ENCODE measurements around the gene LYZL1. TPM values are rescaled to one million over a fixed set of nuclear protein-coding genes. Genes with fewer than 3 reads are reported as not detected.
"Not testable (repeated sequence)": the region's sequence is repeated elsewhere in the genome, so short reads cannot be mapped to it uniquely, and the experiment has no call there.

Gene LYZL1
- total RNA-seq, 2 experiments from 2014 or later, result not detected

GRCh38 chr10:29346296-29347001 is 57.6 kb downstream of the LYZL1 start:
- no peaks in the 10 kb centered on the region for H3K36me3 Mint-ChIP-seq (ENCODE audit: low read depth)
- no peak for DNase-seq
- H3K4me1 Mint-ChIP-seq (ENCODE audit: low read depth), result no peaks in the 10 kb centered on the region
- H3K4me3 Mint-ChIP-seq, result no peak overlapping the region
- no peak overlapping the region for H3K27ac Mint-ChIP-seq
- intact Hi-C loops (cut with micrococcal nuclease), result no loop called here
- CTCF ChIA-PET, result no interaction called here
- H3K27me3 Mint-ChIP-seq (ENCODE audit: low read depth), result peaks cover 25% of the 10 kb centered on the region
- peaks cover 4% of the 10 kb centered on the region for H3K9me3 Mint-ChIP-seq

DNA sequence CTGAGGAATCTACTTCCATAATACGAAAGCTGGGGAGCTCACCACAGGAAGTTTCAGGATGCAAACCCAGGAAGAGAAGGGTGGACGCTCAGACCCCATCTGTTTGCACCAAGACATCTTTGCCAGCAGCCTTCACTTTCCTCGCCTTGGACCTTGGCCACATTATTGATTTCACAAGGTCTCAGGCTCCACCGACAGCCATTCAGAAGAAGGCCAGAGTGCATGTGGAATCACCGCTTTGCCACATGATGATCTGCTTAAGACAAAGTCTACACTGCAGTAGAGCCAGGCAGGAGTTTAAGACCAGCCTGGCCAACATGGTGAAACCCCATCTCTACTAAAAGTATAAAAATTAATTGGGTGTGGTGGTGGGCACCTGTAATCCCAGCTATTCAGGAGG is 60.0 kb downstream of the LYZL1 start:
- no peaks in the 10 kb centered on the region for H3K4me1 Mint-ChIP-seq (ENCODE audit: low read depth)
- H3K36me3 Mint-ChIP-seq (ENCODE audit: low read depth), result no peaks in the 10 kb centered on the region
- DNase-seq, result no peak
- peaks cover 18% of the 10 kb centered on the region for H3K27me3 Mint-ChIP-seq (ENCODE audit: low read depth)
- H3K4me3 Mint-ChIP-seq, result no peak overlapping the region
- CTCF ChIA-PET, result no interaction called here
- H3K9me3 Mint-ChIP-seq, result no peaks in the 10 kb centered on the region
- H3K27ac Mint-ChIP-seq, result no peak overlapping the region
- intact Hi-C loops (cut with micrococcal nuclease), result no loop called here

GRCh38 chr10:29353305-29353704 is 64.4 kb downstream of the LYZL1 start:
- no peak for DNase-seq
- no peak overlapping the region for H3K27ac Mint-ChIP-seq
- CTCF ChIA-PET, result interaction anchor here (0.6 kb wide), 1 partner anchor 39 kb away, joined by 4 read pairs; no protein-coding TSS in a partner anchor
- no peaks in the 10 kb centered on the region for H3K9me3 Mint-ChIP-seq
- peaks cover 5% of the 10 kb centered on the region for H3K27me3 Mint-ChIP-seq (ENCODE audit: low read depth)
- no peak overlapping the region for H3K4me3 Mint-ChIP-seq
- H3K4me1 Mint-ChIP-seq (ENCODE audit: low read depth), result no peaks in the 10 kb centered on the region
- H3K36me3 Mint-ChIP-seq (ENCODE audit: low read depth), result no peaks in the 10 kb centered on the region
- intact Hi-C loops (cut with micrococcal nuclease), result no loop called here

DNA sequence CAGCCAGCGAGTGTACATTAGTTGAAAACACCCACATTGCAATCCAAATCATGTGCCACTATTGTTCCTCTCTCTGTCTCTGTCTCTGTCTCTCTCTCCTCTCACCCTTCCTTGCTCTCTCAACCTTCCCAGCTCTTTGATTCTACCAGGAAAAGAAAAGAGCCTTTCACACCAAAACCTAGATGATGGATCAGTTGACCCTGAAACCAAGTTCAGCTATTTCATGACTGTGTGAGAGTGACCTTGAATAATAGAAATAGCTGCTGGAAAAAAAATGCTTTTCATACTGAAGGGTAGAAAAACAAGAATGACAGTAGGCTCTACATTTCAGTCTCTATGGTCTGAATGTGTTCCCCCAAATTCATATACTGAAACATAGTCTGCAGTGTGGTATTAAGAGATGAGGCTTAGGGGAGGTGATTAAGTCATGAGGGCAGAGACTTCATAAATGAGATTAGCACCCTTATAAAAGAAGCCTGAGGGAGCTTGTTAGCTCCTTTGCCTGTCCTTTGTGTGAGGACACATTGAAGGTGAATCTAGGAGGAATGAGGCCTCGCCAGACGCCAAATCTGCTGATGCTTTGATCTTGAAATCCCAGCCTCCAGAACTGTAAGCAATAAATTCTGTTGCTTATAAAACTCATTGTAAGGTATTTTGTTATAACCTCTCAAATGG is 65.2 kb downstream of the LYZL1 start:
- H3K4me1 Mint-ChIP-seq (ENCODE audit: low read depth), result no peaks in the 10 kb centered on the region
- no peak overlapping the region for H3K4me3 Mint-ChIP-seq
- H3K9me3 Mint-ChIP-seq, result no peaks in the 10 kb centered on the region
- intact Hi-C loops (cut with micrococcal nuclease), result no loop called here
- peaks cover 5% of the 10 kb centered on the region for H3K27me3 Mint-ChIP-seq (ENCODE audit: low read depth)
- no peak for DNase-seq
- CTCF ChIA-PET, result interaction anchor here (0.6 kb wide), 1 partner anchor 38 kb away, joined by 4 read pairs; no protein-coding TSS in a partner anchor
- no peaks in the 10 kb centered on the region for H3K36me3 Mint-ChIP-seq (ENCODE audit: low read depth)
- H3K27ac Mint-ChIP-seq, result no peak overlapping the region

- CTCF ChIA-PET, result interaction anchor here (0.6 to 1.3 kb wide), 3 partner anchors 10 to 689 kb away, joined by 3 to 5 read pairs (median 4); no protein-coding TSS in a partner anchor
- Mint-ChIP-seq H3K27ac (no peak overlapping the region), H3K4me1 (ENCODE audit: low read depth) (no peaks in the 10 kb centered on the region), H3K27me3 (ENCODE audit: low read depth) (peaks cover 2% of the 10 kb centered on the region), H3K9me3 (no peaks in the 10 kb centered on the region), H3K4me3 (no peak overlapping the region), H3K36me3 (ENCODE audit: low read depth) (no peaks in the 10 kb centered on the region)
- intact Hi-C loops (cut with micrococcal nuclease), result no loop called here
- DNase-seq, result no peak
Measured at GRCh38 chr10:29355411-29355991, 66.6 kb downstream of the LYZL1 start.

DNA sequence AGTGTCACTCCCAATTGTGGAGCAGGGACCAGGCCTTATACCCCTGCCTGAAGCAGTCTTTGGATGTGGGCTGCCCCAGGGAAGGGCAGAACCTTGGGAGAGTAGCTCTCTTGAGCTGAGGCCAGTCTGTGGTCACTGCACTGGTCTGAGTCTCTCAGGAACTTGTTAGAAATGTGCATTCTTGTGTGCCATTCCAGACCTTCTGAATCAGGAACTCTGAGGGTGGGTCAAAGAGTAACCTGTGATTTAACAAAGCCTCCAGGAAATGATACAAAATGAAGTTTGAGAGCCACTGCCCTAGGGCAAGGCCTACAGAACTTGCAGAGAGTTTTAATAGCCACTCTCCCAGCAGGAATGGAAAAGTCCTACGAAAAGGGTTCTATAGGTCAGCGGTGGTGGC is 68.1 kb downstream of the LYZL1 start:
- H3K27me3 Mint-ChIP-seq (ENCODE audit: low read depth), result peaks cover under 1% of the 10 kb centered on the region
- H3K27ac Mint-ChIP-seq, result no peak overlapping the region
- H3K9me3 Mint-ChIP-seq, result no peaks in the 10 kb centered on the region
- H3K36me3 Mint-ChIP-seq (ENCODE audit: low read depth), result no peaks in the 10 kb centered on the region
- no peak for DNase-seq
- intact Hi-C loops (cut with micrococcal nuclease), result no loop called here
- CTCF ChIA-PET, result no interaction called here
- H3K4me1 Mint-ChIP-seq (ENCODE audit: low read depth), result no peaks in the 10 kb centered on the region
- no peak overlapping the region for H3K4me3 Mint-ChIP-seq

DNA sequence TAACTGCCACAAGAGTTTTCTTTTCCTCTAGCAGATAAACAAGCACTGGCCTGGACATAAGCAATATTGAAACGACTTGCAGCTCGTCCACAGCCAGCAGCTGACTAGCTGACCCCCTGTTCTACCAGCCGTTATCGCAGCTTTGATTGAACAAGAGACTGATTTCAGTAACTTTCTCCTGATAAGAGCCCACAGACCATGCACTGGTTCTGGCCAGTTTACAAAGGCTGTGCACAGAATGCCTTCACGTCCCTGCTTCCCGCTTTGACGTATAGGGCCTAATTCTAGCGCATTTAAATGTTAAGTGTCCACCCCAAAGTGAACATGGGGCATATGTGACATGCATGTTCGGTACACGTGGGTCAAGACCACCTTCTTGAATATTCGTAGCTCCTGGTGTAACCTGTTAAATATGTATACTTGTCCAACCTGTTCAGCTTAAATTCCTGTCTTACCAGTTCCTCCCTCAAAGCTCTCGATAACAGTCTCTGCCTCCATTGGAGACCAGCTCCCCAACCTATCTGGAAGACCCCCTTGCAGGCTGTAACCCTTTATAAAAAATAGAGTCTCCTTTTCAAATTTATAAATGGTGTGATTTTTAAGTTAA is 69.2 kb downstream of the LYZL1 start:
- DNase-seq, result no peak
- H3K4me1 Mint-ChIP-seq (ENCODE audit: low read depth), result no peaks in the 10 kb centered on the region
- CTCF ChIA-PET, result no interaction called here
- H3K36me3 Mint-ChIP-seq (ENCODE audit: low read depth), result no peaks in the 10 kb centered on the region
- no peaks in the 10 kb centered on the region for H3K9me3 Mint-ChIP-seq
- H3K27ac Mint-ChIP-seq, result no peak overlapping the region
- H3K27me3 Mint-ChIP-seq (ENCODE audit: low read depth), result no peaks in the 10 kb centered on the region
- H3K4me3 Mint-ChIP-seq, result no peak overlapping the region
- intact Hi-C loops (cut with micrococcal nuclease), result no loop called here

DNA sequence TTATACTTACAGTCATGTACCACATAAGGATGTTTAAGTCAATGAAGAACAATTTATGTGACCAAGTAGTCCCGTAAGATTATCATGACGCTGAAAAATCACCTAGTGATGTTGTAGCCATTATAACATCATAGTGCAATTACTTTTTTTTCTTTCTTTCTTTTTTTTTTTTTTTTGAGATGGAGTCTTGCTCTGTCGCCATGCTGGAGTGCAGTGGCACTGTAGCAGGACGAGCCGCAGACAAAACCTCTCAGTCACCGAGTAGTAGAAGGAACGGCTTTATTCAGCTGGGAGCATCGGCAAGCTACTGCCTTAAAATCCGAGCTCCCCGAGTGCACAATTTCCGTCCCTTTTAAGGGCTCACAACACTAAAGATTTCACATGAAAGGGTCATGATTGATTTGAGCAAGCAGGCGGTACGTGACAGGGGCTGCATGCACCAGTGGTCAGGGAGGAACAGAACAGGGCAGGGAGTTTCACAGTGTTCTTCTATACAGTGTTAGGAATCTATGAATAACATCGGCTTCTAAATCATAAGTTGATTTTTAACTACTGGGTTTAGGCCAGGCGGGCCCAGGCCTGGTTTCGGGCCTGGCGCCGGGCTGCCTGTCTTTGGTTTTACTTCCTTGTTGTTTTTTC is 71.5 kb downstream of the LYZL1 start:
- H3K27ac Mint-ChIP-seq; H3K27me3 Mint-ChIP-seq (ENCODE audit: low read depth); H3K4me1 Mint-ChIP-seq (ENCODE audit: low read depth); DNase-seq; H3K4me3 Mint-ChIP-seq; CTCF ChIA-PET; H3K9me3 Mint-ChIP-seq; H3K36me3 Mint-ChIP-seq (ENCODE audit: low read depth); intact Hi-C loops (cut with micrococcal nuclease): not testable (repeated sequence)

All from activated naive CD4-positive, alpha-beta T cell treated with anti-CD3 and anti-CD28 coated beads for 36 hours (primary cell).